ENCODE data around the gene PRDM8.

The PRDM8 gene

DNA sequence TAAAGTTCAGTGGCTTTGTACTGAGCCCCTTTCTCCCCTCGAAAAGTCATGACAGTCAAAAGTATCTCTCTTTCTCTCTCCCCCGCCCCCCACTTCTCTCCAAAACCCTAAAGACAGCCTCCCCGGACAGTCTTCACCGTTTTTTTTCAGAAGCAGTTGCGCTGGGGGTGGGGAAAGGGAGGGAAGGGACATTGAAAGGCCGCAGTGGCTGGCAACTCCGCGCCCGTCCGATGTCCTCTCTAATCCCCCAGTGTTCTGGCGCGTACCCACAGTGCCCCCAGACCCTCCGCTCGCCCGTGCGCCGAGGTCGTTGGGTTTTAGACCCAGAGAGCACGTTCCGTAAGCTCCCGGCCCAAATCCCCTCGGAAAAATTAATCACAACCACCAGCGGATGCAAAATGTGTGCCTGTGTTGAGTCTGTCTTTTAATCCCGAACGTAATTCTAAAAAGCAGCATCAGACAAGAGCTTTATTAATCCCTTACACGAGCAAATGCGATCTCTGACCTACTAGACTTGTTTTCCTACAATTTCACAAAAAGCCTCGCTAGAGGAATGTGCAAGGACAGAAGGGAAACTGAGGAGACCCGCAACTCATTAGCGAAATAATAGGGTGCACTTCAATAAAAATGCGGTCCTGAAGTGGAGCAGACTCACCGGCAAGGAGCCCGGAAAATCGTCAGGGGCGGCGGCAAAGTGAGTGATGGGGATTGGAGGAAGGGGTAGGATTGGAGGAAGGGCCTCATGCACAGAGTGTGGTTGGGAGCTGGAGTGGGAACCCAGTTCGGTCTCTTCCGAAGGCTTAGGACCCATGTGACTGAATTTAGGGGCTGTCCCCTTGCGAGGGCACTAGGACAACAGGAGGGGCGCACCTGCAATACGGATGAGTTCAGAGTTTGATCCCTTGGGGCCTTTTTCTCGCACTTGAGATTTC lies 12.2 kb upstream of the PRDM8 start:
- no peaks in the 10 kb centered on the region for H3K9me2 ChIP-seq (replicated peaks; ENCODE audit: control insufficient read depth, low read length)
- no peak overlapping the region for H3K27ac ChIP-seq (ENCODE audit: low read depth, low read length)
- no peaks in the 10 kb centered on the region for H3F3A ChIP-seq (ENCODE audit: control insufficient read depth, insufficient read depth)
- no peaks in the 10 kb centered on the region for H3K79me2 ChIP-seq (ENCODE audit: control insufficient read depth, low read length)
- H3K9me3 ChIP-seq (ENCODE audit: control insufficient read depth, insufficient read depth, low read length) = no peaks in the 10 kb centered on the region
- TF ChIP-seq EZH2phosphoT487 (IDR thresholded peaks at IDR 0.05; ENCODE audit: borderline replicate concordance, low read length) = peak; percentile 39; the same call in 1 of the 2 replicates
- TF ChIP-seq, protein P1, sequence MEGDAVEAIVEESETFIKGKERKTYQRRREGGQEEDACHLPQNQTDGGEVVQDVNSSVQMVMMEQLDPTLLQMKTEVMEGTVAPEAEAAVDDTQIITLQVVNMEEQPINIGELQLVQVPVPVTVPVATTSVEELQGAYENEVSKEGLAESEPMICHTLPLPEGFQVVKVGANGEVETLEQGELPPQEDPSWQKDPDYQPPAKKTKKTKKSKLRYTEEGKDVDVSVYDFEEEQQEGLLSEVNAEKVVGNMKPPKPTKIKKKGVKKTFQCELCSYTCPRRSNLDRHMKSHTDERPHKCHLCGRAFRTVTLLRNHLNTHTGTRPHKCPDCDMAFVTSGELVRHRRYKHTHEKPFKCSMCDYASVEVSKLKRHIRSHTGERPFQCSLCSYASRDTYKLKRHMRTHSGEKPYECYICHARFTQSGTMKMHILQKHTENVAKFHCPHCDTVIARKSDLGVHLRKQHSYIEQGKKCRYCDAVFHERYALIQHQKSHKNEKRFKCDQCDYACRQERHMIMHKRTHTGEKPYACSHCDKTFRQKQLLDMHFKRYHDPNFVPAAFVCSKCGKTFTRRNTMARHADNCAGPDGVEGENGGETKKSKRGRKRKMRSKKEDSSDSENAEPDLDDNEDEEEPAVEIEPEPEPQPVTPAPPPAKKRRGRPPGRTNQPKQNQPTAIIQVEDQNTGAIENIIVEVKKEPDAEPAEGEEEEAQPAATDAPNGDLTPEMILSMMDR (IDR thresholded peaks at IDR 0.05; ENCODE audit: low read depth, low read length, poor library complexity, severe bottlenecking) = no peak
- peak overlapping the region; percentile 44 for H3K4me3 ChIP-seq (ENCODE audit: low read length)
- no peaks in the 10 kb centered on the region for H4K20me1 ChIP-seq (ENCODE audit: control insufficient read depth, insufficient read depth, low read depth, low read length)
- peak overlapping the region; percentile 55 for H3K4me2 ChIP-seq (ENCODE audit: low read length)
- no peaks in the 10 kb centered on the region for H3K36me3 ChIP-seq (ENCODE audit: control insufficient read depth, low read length)
- H3K4me1 ChIP-seq (ENCODE audit: control insufficient read depth, low read length) = peaks cover 7% of the 10 kb centered on the region
- peaks cover 30% of the 10 kb centered on the region for H3K27me3 ChIP-seq (ENCODE audit: control insufficient read depth, low read length)

DNA sequence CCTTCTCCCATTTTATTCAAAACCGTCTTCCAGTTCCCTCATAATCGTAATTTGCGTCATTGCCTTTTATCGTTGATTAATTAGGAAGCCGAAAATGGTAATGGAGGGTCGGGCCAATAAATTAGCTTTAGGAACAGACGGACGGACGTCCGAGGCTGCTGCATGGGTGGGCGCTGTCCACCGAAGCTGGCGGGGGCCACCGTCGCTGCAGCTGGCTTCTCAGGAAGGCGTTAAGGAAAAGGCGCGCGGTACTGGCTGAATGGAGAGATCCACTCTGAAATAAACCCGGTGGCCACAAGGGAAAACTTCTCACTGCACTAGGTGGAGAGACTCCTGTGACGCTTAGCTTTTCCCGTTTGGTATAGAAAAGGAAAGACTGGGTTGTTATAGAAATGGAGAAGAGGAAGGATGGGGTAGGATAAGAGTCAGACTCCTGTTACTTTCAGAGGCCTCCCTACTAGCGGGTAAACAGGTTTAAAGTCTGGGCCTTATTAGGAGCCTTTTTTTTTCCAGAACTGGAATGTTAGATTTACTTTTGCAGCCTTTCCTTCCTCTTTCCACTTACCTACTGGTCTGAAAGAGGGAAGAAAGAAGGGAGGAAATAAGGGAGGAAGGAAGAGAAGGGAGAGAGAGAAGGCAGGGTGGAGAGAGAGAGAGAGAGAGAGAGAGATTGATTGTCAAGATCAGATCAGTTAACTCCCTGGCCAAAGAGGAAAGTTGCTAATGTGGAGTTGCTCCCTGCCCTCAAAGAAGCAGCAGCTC lies 11.3 kb upstream of the PRDM8 start:
- H3K27me3 ChIP-seq (ENCODE audit: control insufficient read depth, low read length) = peaks cover 30% of the 10 kb centered on the region
- H3K36me3 ChIP-seq (ENCODE audit: control insufficient read depth, low read length) = no peaks in the 10 kb centered on the region
- H3K4me2 ChIP-seq (ENCODE audit: low read length) = no peak overlapping the region
- TF ChIP-seq, protein P1 (IDR thresholded peaks at IDR 0.05; ENCODE audit: low read depth, low read length, poor library complexity, severe bottlenecking) = no peak
- no peak for TF ChIP-seq EZH2phosphoT487 (IDR thresholded peaks at IDR 0.05; ENCODE audit: borderline replicate concordance, low read length)
- no peaks in the 10 kb centered on the region for H3K9me3 ChIP-seq (ENCODE audit: control insufficient read depth, insufficient read depth, low read length)
- no peaks in the 10 kb centered on the region for H3K79me2 ChIP-seq (ENCODE audit: control insufficient read depth, low read length)
- H4K20me1 ChIP-seq (ENCODE audit: control insufficient read depth, insufficient read depth, low read depth, low read length) = no peaks in the 10 kb centered on the region
- H3K9me2 ChIP-seq (replicated peaks; ENCODE audit: control insufficient read depth, low read length) = no peaks in the 10 kb centered on the region
- H3K4me3 ChIP-seq (ENCODE audit: low read length) = no peak overlapping the region
- no peaks in the 10 kb centered on the region for H3F3A ChIP-seq (ENCODE audit: control insufficient read depth, insufficient read depth)
- no peak overlapping the region for H3K27ac ChIP-seq (ENCODE audit: low read depth, low read length)
- peaks cover 7% of the 10 kb centered on the region for H3K4me1 ChIP-seq (ENCODE audit: control insufficient read depth, low read length)

DNA sequence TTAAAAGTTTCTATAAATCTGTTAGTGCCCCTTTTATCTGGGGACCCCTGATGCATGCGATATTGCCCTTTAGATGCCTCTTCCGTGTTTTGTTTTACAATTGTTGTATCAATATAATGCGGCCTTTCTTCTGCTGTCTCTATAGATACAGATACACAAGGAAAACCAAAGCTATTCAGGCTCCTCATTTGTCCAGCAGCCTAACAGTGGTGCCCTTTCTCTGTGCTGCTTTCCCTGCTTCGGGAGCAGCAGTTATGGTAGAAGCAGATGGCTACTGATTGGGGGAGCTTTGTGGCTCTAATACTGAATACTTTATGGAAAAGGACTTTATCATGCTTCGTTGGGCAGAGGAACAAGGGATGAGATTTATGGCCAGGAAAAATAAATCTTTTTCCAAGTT lies 10.6 kb upstream of the PRDM8 start:
- Histone ChIP-seq H3K9me3 (ENCODE audit: control insufficient read depth, insufficient read depth, low read length) (no peaks in the 10 kb centered on the region), H3K4me1 (ENCODE audit: control insufficient read depth, low read length) (peaks cover 7% of the 10 kb centered on the region), H3F3A (ENCODE audit: control insufficient read depth, insufficient read depth) (no peaks in the 10 kb centered on the region), H3K4me2 (ENCODE audit: low read length) (no peak overlapping the region), H4K20me1 (ENCODE audit: control insufficient read depth, insufficient read depth, low read depth, low read length) (no peaks in the 10 kb centered on the region), H3K36me3 (ENCODE audit: control insufficient read depth, low read length) (no peaks in the 10 kb centered on the region), H3K27me3 (ENCODE audit: control insufficient read depth, low read length) (peaks cover 30% of the 10 kb centered on the region), H3K27ac (ENCODE audit: low read depth, low read length) (no peak overlapping the region), H3K79me2 (ENCODE audit: control insufficient read depth, low read length) (no peaks in the 10 kb centered on the region), H3K9me2 (replicated peaks; ENCODE audit: control insufficient read depth, low read length) (no peaks in the 10 kb centered on the region), H3K4me3 (ENCODE audit: low read length) (no peak overlapping the region)
- no peak for TF ChIP-seq EZH2phosphoT487 (IDR thresholded peaks at IDR 0.05; ENCODE audit: borderline replicate concordance, low read length)
- TF ChIP-seq, protein P1 (IDR thresholded peaks at IDR 0.05; ENCODE audit: low read depth, low read length, poor library complexity, severe bottlenecking) = no peak

Data from DOHH2 (cell line).